ENCODE measurements around the gene NFIA. TPM values are rescaled to one million over a fixed set of nuclear protein-coding genes. Genes with fewer than 3 reads are reported as not detected.

The NFIA gene
- total and polyA plus RNA-seq, 2 of the 13 experiments (the other 11 are each of a cell fraction or from before 2014, with no cell fraction given) = 14.7 to 28.5 TPM

GRCh38 chr1:61183471-61184039, 101.2 kb downstream of the NFIA start (continued):
- TF ChIP-seq PAXIP1 (CRISPR knock-in tag; conservative IDR thresholded peaks at IDR 0.05) (peak; percentile 93), PLRG1 (conservative IDR thresholded peaks at IDR 0.05) (no peak), CCAR2 (optimal IDR thresholded peaks at IDR 0.05; ENCODE audit: low read depth, low read length) (no peak), NONO (IDR thresholded peaks at IDR 0.05) (no peak), NONO (CRISPR knock-in tag; conservative IDR thresholded peaks at IDR 0.05) (peak; percentile 60; the same call in 1 of the 2 replicates), ZSCAN22 (CRISPR knock-in tag; IDR thresholded peaks at IDR 0.05) (no peak), ATF2 (CRISPR knock-in tag; IDR thresholded peaks at IDR 0.05) (peak; percentile 68; the same call in 1 of the 2 replicates), ZSCAN30 (CRISPR knock-in tag; IDR thresholded peaks at IDR 0.05) (no peak), TRIM22 (IDR thresholded peaks at IDR 0.05) (no peak), REL (CRISPR knock-in tag; conservative IDR thresholded peaks at IDR 0.05) (no peak), CC2D1A (CRISPR knock-in tag; IDR thresholded peaks at IDR 0.05) (no peak), KDM4B (CRISPR knock-in tag; IDR thresholded peaks at IDR 0.05) (no peak), RFX5 (IDR thresholded peaks at IDR 0.05; ENCODE audit: low read depth, low read length) (no peak), STAG1 (CRISPR knock-in tag; IDR thresholded peaks at IDR 0.05) (peak; percentile 40), FOXK1 (CRISPR knock-in tag; IDR thresholded peaks at IDR 0.05; ENCODE audit: borderline replicate concordance, low read depth) (peak; percentile 94), IRF2 (CRISPR knock-in tag; IDR thresholded peaks at IDR 0.05) (peak; percentile 85), GABPA (IDR thresholded peaks at IDR 0.05; ENCODE audit: low read depth, low read length) (no peak), GABPA (CRISPR knock-in tag; IDR thresholded peaks at IDR 0.05; ENCODE audit: low read depth) (no peak; the same call in none of the 2 replicates), ZNF674 (CRISPR knock-in tag; IDR thresholded peaks at IDR 0.05; ENCODE audit: low read depth) (no peak), BORCS8-MEF2B (CRISPR knock-in tag; IDR thresholded peaks at IDR 0.05) (peak; percentile 80), ZNF788 (CRISPR knock-in tag; IDR thresholded peaks at IDR 0.05; ENCODE audit: borderline replicate concordance) (peak; percentile 49; the same call in 1 of the 2 replicates), ZFP91 (CRISPR knock-in tag; IDR thresholded peaks at IDR 0.05; ENCODE audit: borderline replicate concordance) (peak; percentile 66), HNRNPLL (IDR thresholded peaks at IDR 0.05; ENCODE audit: low read depth, low read length, poor library complexity, severe bottlenecking) (no peak), HCFC1 (IDR thresholded peaks at IDR 0.05; ENCODE audit: low read depth, low read length) (no peak), ZNF792 (CRISPR knock-in tag; IDR thresholded peaks at IDR 0.05) (peak; percentile 64; the same call in 1 of the 2 replicates)
